A172 (cell line): ENCODE results near the gene CD6. TPM values are rescaled to one million over a fixed set of nuclear protein-coding genes. Genes with fewer than 3 reads are reported as not detected.
A peak's percentile ranks its signal among the peaks of the same experiment; 100 is the strongest.

Experiments
- DNase-seq: peaks from one replicate; pipeline ENCODE4 v3.0.0-alpha.2; 2015; ENCODE audit warnings: low spot score
- total RNA-seq: library from RNA; depleted of rRNA; stranded (reverse); fragments of >200 nt; shearing (Covaris generic); gene quantifications from 2 replicates; pipeline ENCODE4 v1.2.3, GENCODE V29; 2014

The CD6 gene
- total RNA-seq, 1 experiment from 2014 or later, result not detected

GRCh38 chr11:61028135-61028729, 56.8 kb downstream of the CD6 start:
- no peak for DNase-seq

- no peak for DNase-seq
These were observed 61.3 kb downstream of the CD6 start for GRCh38 chr11:61032824-61033223.

GRCh38 chr11:61033417-61033816, 61.9 kb downstream of the CD6 start:
- DNase-seq, result no peak

- no peak for DNase-seq
These were observed 62.6 kb downstream of the CD6 start for GRCh38 chr11:61034111-61034510.

GRCh38 chr11:61034704-61035525, 63.4 kb downstream of the CD6 start:
- DNase-seq, result no peak

GRCh38 chr11:61035526-61035835, 64.0 kb downstream of the CD6 start:
- DNase-seq, result no peak

- DNase-seq, result peak; percentile 6
These were observed 66.1 kb downstream of the CD6 start for GRCh38 chr11:61037441-61038093.

- no peak for DNase-seq
These were observed 68.4 kb downstream of the CD6 start for GRCh38 chr11:61039916-61040315.

- peak; percentile 56 for DNase-seq
These were observed 70.5 kb downstream of the CD6 start for GRCh38 chr11:61041755-61042518.

GRCh38 chr11:61042537-61042936, 71.1 kb downstream of the CD6 start:
- no peak for DNase-seq

GRCh38 chr11:61042961-61043540, 71.6 kb downstream of the CD6 start:
- no peak for DNase-seq

- DNase-seq, result peak; percentile 51
These were observed 73.8 kb downstream of the CD6 start for GRCh38 chr11:61045271-61045670.

- no peak for DNase-seq
These were observed 75.4 kb downstream of the CD6 start for GRCh38 chr11:61046833-61047232.

GRCh38 chr11:61048368-61049062, 77.0 kb downstream of the CD6 start:
- DNase-seq, result no peak

GRCh38 chr11:61049063-61049377, 77.5 kb downstream of the CD6 start:
- DNase-seq, result no peak

GRCh38 chr11:61049859-61050258, 78.4 kb downstream of the CD6 start:
- DNase-seq, result no peak

- no peak for DNase-seq
These were observed 80.9 kb downstream of the CD6 start for GRCh38 chr11:61052182-61052972.

- DNase-seq, result no peak
These were observed 81.7 kb downstream of the CD6 start for GRCh38 chr11:61053191-61053590.

- DNase-seq, result no peak
These were observed 83.0 kb downstream of the CD6 start for GRCh38 chr11:61054513-61054912.

GRCh38 chr11:61054927-61055562, 83.6 kb downstream of the CD6 start:
- no peak for DNase-seq
